ENCODE results near the gene ATRIP. TPM values are rescaled to one million over a fixed set of nuclear protein-coding genes. Genes with fewer than 3 reads are reported as not detected.
"Not testable (repeated sequence)": the region's sequence is repeated elsewhere in the genome, so short reads cannot be mapped to it uniquely, and the experiment has no call there.

ATRIP gene
- total RNA-seq, 1 donor from 2014 or later = 8.3 TPM

GRCh38 chr3:48477959-48478520, 31.5 kb downstream of the ATRIP start:
- peaks cover 21% of the 10 kb centered on the region for H3K4me1 Mint-ChIP-seq

GRCh38 chr3:48478626-48479555, 32.4 kb downstream of the ATRIP start:
- H3K9me3 Mint-ChIP-seq = no peaks in the 10 kb centered on the region
- Histone ChIP-seq H3K79me2 (ENCODE audit: low read depth) (no peaks in the 10 kb centered on the region), H3K9me3 (ENCODE audit: low read depth) (no peaks in the 10 kb centered on the region), H3K4me1 (peaks cover 15% of the 10 kb centered on the region), H3K36me3 (no peaks in the 10 kb centered on the region), H3K4me2 (no peak overlapping the region), H3K27me3 (no peaks in the 10 kb centered on the region), H2AFZ (replicated peaks) (no peak overlapping the region), H3K27ac (no peak overlapping the region), H3K9ac (no peak overlapping the region), H4K20me1 (ENCODE audit: low read depth) (no peaks in the 10 kb centered on the region), H3K4me3 (no peak overlapping the region), H3F3A (ENCODE audit: low read depth) (peaks cover 16% of the 10 kb centered on the region)
- peaks cover 1% of the 10 kb centered on the region for H3K27me3 Mint-ChIP-seq (ENCODE audit: insufficient read depth, low read depth)
- peaks cover 15% of the 10 kb centered on the region for H3K4me1 Mint-ChIP-seq
- H3K4me3 Mint-ChIP-seq = no peak overlapping the region
- H3K27ac Mint-ChIP-seq = peak overlapping the region; percentile 29
- TF ChIP-seq EZH2phosphoT487 (IDR thresholded peaks at IDR 0.05) (no peak), CTCF (IDR thresholded peaks at IDR 0.05) (no peak), EZH2 (IDR thresholded peaks at IDR 0.05) (no peak)
- H3K36me3 Mint-ChIP-seq = peaks cover 3% of the 10 kb centered on the region
- no peak for DNase-seq (ENCODE audit: low spot score)

More at GRCh38 chr3:48477959-48478520, 31.5 kb downstream of the ATRIP start:
- Mint-ChIP-seq H3K27ac (peak overlapping the region; percentile 78), H3K9me3 (no peaks in the 10 kb centered on the region), H3K27me3 (ENCODE audit: insufficient read depth, low read depth) (no peaks in the 10 kb centered on the region), H3K4me3 (no peak overlapping the region), H3K36me3 (peaks cover 3% of the 10 kb centered on the region)
- no peak overlapping the region for H2AFZ ChIP-seq (replicated peaks)
- DNase-seq (ENCODE audit: low spot score) = no peak
- no peaks in the 10 kb centered on the region for H3K79me2 ChIP-seq (ENCODE audit: low read depth)
- no peaks in the 10 kb centered on the region for H3K9me3 ChIP-seq (ENCODE audit: low read depth)
- H3K9ac ChIP-seq = no peak overlapping the region
- H3K36me3 ChIP-seq = no peaks in the 10 kb centered on the region
- peaks cover 20% of the 10 kb centered on the region for H3K4me1 ChIP-seq
- H3F3A ChIP-seq (ENCODE audit: low read depth) = peaks cover 25% of the 10 kb centered on the region
- no peak overlapping the region for H3K4me3 ChIP-seq
- no peaks in the 10 kb centered on the region for H4K20me1 ChIP-seq (ENCODE audit: low read depth)
- no peaks in the 10 kb centered on the region for H3K27me3 ChIP-seq
- H3K4me2 ChIP-seq = no peak overlapping the region
- no peak overlapping the region for H3K27ac ChIP-seq
- TF ChIP-seq CTCF (IDR thresholded peaks at IDR 0.05) = no peak

- not testable (repeated sequence) for H3K4me1 Mint-ChIP-seq; H3F3A ChIP-seq (ENCODE audit: low read depth); H3K79me2 ChIP-seq (ENCODE audit: low read depth); H3K4me1 ChIP-seq; H3K9me3 Mint-ChIP-seq; H4K20me1 ChIP-seq (ENCODE audit: low read depth); H3K4me2 ChIP-seq; H3K36me3 Mint-ChIP-seq; H3K4me3 ChIP-seq; H2AFZ ChIP-seq (replicated peaks); H3K27ac ChIP-seq; H3K27me3 Mint-ChIP-seq (ENCODE audit: insufficient read depth, low read depth); H3K36me3 ChIP-seq; H3K4me3 Mint-ChIP-seq; DNase-seq (ENCODE audit: low spot score); H3K9me3 ChIP-seq (ENCODE audit: low read depth); H3K9ac ChIP-seq; H3K27ac Mint-ChIP-seq; H3K27me3 ChIP-seq
These were observed 34.4 kb downstream of the ATRIP start for GRCh38 chr3:48480891-48481290.

- not testable (repeated sequence) for H2AFZ ChIP-seq (replicated peaks); H3K27me3 ChIP-seq; H3K27ac Mint-ChIP-seq; H3K4me2 ChIP-seq; H3K4me3 ChIP-seq; H3K4me1 Mint-ChIP-seq; H3K4me3 Mint-ChIP-seq; H3K79me2 ChIP-seq (ENCODE audit: low read depth); H3K4me1 ChIP-seq; H3K36me3 Mint-ChIP-seq; DNase-seq (ENCODE audit: low spot score); H3K27me3 Mint-ChIP-seq (ENCODE audit: insufficient read depth, low read depth); H4K20me1 ChIP-seq (ENCODE audit: low read depth); H3K36me3 ChIP-seq; H3K9me3 Mint-ChIP-seq; H3K9ac ChIP-seq; H3K27ac ChIP-seq; H3K9me3 ChIP-seq (ENCODE audit: low read depth)
- peaks cover 15% of the 10 kb centered on the region for H3F3A ChIP-seq (ENCODE audit: low read depth)
These were observed 36.3 kb downstream of the ATRIP start for GRCh38 chr3:48482822-48483221.
